HG03175 (cell line): ENCODE results near the gene MYH10.

ENCODE experiments used
- ATAC-seq: cut with Tn5 transposase; IDR thresholded peaks from one replicate; pipeline ENCODE4 v1.9.1; 2021; ENCODE audit warnings: mild to moderate bottlenecking, moderate library complexity; ENCODE audit not compliant: unreplicated experiment

Gene MYH10

DNA sequence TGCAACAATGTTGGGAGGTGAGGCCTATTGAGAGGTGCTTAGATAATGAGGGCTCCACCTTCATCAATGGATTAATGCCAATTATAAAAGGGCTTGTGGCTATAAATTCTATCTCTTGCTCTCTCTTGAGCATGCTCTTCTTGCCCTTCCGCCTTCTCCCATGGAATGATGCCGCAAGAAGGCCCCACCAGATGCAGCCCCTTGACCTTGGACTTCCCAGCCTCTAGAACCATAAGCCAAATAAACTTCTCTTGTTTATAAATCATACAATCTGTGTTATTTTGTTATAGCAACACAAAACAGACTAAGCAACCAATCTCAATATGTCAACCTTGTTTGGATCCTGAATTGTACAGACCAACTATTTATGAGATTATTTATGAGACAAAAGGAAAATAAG, 20.0 kb downstream of the MYH10 start:
- no peak for ATAC-seq

DNA sequence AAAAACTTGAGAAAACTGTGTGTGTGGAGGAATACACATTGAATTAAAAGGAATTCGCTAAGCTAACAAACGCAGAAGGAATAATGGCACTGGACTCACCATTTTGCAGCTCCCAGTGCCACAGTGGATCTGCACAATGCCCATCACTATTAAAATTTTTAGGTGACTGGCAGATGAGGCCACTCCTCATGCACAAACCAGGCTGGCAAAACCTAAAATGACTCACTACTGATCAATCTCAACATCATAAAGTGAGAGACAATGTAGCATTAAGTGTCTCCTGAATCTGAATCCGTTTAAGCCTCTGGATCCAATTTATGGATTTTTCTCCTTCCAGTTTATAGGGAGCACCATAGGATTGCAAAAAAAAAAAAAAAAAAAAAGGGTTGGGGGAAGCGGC, 20.6 kb downstream of the MYH10 start:
- no peak for ATAC-seq

DNA sequence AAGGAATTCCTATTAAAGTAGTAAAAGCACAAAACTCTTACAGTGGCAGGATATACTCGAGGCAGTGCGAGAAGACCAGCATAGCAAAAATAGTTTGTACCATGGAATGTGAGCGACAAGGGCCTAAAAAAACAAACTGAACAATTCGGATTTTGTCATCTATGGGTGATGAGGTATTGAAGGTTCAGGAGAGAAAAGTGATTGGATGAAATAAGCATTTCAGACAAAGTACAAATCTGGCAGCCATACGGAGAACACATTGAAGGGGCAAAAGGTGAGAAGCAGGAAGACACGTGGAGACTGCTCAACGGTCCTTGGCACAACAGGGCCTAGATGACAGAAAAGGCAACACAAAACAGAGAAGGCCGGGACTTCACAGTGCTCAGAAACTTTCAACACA, 22.5 kb downstream of the MYH10 start:
- ATAC-seq, result no peak

DNA sequence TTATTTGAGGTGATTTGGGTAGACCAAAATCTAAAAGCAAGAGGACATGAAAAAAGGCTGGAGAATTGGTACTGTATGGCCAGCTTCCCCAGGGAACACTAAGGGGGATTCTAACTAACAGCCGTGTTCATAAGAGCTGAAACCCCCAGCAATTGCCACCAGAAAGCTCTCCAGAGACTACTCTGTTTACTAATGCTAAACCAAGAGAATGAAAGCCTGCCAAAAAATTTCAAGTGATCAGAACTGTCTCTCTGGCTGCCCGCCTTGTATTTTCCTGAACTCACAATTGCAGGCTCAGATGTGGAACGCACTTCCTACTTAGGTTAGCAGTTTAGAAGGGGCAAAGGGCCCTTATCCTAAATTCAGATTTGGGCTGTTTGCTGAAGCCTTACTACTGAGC, 24.1 kb downstream of the MYH10 start:
- ATAC-seq, result no peak

DNA sequence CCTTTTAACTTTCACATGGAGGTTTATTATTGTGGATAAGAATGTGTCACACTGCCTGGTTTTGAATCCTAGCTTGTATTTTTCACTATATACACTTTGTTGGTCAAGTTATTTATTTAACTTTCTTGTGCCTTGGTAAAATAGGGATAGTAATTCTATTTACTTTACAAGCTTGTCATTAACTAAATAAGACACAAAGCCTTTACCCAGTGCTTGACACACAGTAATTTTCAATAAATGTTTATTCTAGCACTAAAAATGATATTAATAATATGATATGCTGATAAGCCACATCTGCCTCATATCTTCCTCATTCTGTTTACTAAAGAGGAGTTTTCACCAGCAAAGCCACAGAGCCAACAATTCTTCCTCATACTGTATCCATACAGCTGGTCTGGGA, 27.8 kb downstream of the MYH10 start:
- ATAC-seq, result no peak

DNA sequence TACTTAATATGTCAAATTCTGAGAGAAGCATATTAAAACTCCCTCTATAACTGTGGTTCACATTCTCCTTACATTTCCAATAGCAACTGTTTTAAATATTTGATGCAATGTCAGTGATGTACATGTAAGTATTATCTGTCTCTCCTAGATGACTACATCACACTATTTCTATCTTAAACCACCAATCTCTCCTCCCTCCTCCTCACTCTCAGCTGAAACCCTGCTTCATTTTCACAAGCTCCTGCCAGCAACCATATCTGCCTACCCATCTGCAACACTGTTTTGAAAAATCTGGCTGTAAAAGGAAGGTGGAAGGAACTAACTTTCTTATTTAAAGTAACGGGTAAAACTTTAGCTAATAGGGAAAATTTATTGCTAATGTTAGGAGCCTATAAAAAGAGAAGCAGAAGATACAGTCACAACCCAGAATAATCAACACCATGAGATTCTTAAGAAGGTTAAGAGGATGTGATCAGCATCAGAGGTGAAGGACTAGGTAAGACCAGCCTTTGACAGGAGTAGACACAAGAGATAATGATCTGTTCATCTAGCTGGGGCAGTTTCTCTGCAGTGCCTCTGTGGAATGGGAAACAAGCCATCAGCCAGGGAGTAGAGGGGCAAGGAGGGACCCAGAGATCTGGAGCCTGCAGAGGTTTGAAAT, 31.0 kb downstream of the MYH10 start:
- no peak for ATAC-seq

DNA sequence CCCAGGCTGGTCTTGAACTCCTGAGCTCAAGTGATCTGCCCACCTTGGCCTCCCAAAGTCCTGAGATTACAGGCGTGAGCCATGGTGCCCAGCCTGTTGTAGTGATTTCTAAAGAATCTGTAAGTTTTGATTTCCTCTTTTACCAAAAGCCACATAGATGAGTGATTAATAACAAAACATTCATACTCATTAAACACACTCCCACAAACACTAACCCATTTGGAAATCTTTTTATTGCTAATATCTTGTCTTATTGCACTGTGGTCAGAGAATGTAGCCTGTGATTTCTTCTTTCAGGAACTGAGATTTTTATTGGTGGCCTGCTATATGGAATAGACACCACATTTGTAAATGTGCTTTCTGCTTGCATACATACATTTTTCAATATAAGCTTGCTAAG, 31.6 kb downstream of the MYH10 start:
- no peak for ATAC-seq

DNA sequence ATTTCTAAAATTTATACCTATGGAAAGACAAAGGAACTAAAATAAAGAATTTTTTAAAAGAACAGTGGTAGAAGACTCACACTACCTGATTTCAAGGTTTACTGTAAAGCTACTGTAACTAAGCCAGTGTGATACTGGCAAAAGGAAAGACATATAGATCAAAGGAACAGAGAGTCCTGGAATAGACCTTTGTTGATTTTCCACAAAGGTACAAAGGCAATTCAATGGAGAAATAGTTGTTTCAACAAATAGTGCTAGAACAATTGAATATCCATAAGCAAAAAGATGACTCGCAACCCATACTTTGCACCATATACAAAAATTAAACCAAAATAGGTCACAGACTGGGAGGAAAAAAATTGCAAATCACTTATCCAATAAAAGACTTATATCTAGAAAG, 36.7 kb downstream of the MYH10 start:
- ATAC-seq, result no peak

DNA sequence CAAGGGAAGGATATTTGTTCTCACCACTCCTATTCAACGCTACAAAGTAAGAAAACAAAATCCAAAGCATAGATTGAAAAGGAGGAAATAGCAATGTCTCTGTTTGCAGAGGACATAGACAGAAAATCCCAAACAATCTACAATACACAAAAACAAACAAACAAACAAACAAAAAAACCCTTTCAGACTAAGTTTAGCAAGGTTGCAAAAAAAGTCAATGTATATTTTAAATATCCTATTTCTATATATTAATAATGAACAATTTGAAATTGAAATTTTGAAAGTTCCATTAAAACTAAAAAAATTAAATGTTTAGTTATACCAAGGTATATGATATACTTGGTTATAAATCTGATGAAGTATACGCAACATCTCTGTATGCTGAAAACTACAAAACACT, 37.2 kb downstream of the MYH10 start:
- no peak for ATAC-seq

DNA sequence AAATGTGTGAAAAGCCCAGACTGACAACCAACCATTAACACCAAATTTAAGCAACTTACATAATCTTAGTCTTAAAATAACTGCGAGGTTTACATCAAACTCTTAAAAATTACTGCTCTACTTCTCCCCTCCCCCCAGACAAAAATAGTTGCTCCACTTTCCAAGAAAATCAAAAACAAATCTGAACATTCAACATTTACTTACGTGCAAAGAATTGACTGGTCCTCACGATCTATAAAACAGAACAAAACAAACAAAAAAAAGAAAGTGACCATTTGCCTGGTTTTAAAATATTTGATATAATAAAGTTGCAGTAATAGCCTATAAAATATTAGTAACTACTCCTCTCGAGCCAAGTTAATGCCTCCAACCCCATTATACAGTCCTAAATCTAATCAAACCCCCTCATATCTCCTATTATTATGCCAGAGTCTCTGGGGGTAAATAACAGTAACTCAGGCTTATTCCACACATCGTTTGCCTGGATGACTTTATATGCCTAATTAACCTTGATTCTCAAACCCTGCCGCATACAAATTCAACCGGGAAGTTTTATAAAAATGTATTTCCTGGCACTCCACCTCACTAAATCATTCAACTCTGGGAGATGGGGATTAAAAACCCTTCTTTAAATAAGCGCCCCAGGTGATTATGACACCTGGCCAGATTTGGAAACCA, 41.5 kb downstream of the MYH10 start:
- no peak for ATAC-seq

DNA sequence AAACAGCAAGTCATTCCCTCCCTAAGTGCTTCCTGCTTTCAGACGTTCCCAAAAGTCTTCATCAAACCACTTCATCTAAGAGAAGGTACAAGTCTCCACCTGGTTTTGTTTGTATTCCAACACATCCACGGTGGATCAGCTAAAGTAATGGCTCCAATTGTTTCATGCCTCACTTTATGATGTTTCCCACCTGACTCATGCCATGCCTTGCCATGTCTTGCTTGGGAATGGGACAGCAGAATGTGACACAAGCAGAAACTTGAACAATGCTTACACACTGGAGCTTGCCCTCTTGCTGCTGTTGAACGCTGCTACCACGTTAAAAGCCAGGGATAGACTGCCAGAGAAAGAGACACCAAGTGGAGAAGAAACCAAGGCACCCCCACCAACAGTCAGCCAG, 43.8 kb downstream of the MYH10 start:
- ATAC-seq, result no peak

DNA sequence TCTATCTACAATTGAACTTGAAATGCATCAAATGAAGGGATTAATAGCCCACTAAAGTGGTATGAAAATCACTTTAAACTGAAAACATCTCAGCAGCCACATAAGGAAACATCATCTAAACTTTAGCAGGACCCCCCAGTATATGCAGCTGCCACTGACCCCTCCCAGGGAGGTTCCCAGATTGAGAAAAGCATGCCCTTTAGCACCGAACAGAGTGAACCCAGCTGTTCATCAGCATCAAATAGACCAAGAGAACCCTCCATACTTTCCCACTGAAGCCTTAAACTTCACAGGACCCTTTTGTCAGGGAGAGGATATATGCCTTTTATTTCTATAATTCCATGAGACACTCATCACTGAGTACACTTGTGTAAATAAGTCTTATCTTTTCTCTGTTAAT, 44.6 kb downstream of the MYH10 start:
- no peak for ATAC-seq

DNA sequence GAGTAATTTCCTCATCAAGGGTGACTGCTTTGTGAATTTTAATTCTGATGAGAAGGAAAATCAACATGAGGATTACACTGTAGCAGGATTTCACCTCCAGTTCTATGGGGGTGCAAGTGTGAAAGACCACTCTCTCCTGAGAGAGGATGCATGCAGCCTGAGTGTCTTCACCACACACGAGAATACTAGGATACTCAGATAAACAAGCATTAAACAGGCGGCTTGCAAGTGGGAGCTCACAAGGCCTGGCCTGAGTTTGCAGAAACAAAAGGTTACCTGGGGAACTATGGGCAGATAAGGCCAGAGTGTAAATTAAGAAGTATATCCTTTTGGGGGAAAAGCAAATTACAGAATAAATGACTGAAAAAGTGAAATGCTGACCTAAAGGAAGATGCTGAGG, 46.6 kb downstream of the MYH10 start:
- no peak for ATAC-seq

DNA sequence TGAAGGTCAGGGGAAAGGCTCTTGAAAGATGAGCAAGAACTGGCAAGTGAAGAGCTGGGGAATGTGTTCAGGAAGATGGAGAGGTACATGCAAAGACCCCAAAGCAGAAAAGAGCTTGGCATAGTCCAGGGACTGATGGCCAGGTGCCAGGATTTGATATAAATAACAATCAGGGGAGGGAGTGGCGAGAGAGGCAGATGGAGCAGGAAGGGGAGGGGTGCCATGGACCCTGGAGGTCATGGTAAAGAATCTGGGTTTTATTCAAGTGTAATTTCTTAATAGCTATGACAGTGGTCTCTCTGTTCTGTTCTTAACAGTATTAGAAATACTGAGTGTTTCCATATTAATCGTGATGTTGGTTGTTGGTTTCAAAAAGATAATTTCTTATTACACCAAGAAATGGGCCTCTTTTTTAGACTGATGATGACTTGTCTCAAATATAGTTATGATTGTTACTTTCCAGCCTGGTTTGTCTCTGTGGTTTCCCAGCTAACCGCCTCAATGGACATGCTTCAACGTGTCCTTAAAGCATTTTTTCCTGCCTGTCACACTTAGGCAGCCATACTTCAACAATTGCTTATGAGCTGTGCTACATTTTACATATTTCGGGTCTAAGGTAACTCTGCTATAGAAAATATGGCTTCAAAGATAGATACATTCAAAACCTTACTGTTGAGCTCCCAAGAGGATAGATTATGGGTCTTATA, 49.4 kb downstream of the MYH10 start:
- peak; percentile 41 for ATAC-seq

DNA sequence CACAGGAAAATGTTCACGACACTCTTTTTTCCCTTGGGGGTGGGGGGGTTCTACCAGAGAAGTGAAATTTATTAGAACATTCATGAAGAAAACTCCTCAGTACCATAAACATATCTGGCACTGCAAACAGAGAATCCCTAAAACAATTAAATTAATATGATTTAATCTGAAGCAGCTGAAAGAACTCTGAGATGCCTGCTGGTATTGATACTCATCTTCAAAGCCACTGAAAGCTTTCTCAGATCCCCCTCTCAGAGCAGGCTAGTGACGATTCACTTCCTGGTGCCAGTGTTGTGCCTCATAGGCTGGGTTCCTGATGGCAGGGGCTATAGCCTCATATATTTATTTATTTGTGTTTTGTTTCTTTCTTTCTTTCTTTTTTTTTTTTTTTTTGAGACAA, 52.7 kb downstream of the MYH10 start:
- ATAC-seq, result no peak

DNA sequence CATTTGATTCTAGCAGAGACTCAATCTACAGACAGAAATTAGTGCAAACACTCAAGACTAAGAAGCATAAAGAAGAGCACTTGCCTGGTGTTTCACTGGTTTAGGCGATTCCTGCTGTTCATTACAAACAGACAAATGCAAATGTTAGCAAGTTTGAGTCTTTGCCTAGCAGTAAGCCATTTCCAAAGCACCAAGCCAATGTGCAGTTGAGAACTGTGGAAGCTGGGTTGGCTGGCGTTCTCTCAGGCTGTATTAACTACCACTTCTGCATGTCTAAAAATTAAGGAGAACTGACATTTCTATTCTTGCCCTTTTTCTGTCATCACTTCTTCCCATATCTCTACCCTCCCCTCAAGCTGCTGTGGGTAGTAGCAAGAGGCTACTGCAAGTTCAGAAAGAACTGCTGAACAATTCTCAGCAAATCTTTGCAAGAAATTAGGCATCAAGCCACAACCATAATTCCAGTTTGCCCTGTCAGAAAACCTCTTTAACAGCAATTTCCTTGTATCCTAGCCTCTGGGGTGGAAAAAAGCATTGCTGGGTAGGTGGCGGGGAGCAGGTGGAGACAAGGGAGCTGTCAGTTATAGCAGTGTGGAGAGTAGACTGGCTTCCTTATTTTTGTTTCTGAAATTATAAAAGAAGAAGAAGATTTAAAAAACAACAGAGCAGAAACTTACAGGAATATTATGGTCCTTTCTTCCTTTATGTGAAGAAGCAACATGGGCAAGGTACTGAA, 53.8 kb downstream of the MYH10 start:
- ATAC-seq, result no peak

DNA sequence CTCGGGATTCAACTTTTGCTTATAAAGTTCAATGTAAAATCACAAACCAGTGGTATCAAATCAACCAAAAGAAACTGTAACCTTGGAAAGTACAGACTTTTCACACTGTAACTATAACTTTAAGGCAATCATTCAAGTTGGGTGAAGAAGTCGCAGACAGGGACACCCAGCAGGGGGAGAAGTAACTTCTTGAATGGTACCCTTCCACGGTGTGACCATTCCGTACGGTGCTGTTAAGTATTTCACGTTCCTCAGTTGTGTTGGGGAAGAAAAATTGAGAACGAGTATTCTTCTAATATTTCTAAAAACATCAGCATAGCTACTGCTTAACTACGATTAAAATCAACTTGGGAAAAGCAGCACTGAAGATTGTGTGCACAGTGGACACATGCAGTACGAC, 55.8 kb downstream of the MYH10 start:
- ATAC-seq, result no peak

DNA sequence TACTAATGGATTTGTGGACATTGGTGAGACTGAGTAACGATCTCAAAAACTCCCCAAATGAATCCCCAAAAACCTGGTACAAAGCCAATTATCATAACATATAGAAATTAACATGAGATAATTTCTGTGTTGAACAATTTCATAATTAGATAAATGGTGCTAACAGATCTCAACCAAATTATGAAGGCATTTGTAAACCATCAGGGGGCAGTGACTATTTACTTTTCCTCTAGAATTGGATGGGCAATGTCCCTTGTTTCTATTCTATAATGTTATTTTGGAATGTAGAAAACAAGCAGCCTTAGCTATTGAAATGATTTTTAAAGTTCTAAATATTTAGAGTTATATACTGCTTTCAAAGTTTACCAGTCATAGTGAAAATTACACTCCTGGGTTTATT, 57.8 kb downstream of the MYH10 start:
- no peak for ATAC-seq

DNA sequence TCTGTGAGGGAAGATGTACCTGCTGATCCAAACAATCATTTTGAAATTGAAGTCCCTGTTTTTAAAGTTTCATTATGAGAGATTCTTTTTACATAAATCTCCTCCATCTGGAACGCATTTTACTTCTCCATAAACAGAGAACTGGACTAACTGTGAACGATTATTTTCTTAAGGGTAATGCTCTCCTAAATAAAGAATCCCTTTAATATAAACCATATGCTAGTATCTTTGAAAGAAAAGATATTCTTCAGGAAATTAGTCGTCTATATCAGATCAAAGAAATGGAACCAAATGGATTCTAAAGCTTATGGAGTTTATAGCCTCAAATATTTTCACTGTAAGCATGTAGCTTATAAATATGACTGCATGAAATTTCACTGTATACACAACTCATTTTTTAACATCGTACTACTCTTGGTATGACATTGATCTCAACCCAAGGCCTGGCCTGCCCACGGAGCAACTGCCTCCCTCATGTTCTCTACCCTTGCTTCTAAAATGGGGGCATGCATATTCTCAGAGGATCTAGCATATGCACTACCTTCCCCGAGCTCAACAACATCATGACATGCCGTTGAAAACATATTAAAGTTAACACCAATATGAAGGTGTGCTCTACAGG, 66.4 kb downstream of the MYH10 start:
- ATAC-seq, result no peak

DNA sequence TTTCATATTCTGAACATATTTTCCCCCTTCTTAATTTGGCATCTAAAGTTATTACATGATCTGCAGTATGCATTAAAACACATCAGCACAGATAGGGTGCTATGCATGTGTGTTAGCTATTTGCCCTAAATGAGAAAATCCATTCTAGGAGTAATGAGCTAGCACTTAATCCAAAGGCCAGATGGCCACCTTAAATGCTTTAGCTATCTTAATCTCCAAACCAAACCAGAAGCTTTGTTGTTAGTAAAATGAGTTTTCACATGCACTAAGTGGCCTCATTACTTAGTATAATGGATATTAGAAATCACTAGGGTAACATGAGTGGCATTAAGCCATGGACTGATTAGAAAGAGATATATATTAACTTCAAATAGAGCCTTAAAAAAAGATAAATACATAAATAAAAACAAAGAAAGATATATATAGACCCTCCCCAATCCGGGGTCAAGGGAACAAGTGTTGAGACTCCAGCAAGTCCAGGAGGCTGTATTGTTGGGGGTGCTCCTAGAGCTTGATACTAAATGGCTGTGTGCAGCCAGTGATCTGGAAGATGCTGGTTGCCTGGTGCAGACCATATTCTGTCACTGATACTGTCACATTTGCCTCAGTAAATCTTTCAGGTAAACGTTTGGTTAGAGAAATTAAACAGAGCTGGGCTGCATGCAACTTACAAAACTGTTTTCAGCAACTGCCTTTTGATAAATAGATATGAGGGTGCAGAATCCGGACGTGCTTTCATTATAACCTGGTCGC, 67.3 kb downstream of the MYH10 start:
- ATAC-seq, result no peak

DNA sequence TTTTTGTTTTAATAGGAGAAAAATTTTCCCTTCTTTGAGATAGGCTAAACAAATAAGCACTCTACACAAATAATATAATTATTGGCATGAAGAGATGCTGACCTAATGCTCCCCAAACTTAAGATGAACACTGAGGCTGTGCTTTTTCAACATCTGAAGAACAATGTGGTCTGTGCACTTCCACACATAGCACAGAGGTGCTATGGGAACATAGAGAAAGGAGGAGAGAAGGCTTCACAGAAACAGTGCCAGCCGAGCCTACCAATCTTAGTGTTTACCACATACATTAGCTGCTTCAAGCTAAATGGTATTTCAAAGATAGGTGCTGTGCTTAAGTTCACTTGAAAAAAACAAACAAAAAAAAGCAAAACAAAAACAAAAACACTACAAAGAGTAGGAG, 72.4 kb downstream of the MYH10 start:
- ATAC-seq, result no peak
